Measurements from ENCODE around the gene CLN3.

GRCh38 chr16:28497386-28497785 is 5.5 kb upstream of the CLN3 start:
- TF ChIP-seq CTCF (IDR thresholded peaks at IDR 0.05) (no peak), EZH2phosphoT487 (IDR thresholded peaks at IDR 0.05) (no peak)

Data from neural progenitor cell (in vitro differentiated cells).